K562 (cell line): ENCODE results near the gene LPIN3. TPM values are rescaled to one million over a fixed set of nuclear protein-coding genes. Genes with fewer than 3 reads are reported as not detected.

Source experiments
- ATF3 ChIP-seq, 2 experiments: fragments of 450-650 bp in 1 of 2; sonication (generic) in 1 of 2; formaldehyde crosslinking in 1 of 2; IDR thresholded peaks in 1 of 2; conservative IDR thresholded peaks in 1 of 2; 2 replicates each; pipeline versions ENCODE4 v1.6.1 to v1.8.1; 2016 to 2023; ENCODE audit warnings: mild to moderate bottlenecking in 2 of 2, moderate library complexity in 2 of 2, inconsistent platforms in 1 of 2, missing genetic modification reagents in 1 of 2
- BRCA1 ChIP-seq, 2 experiments: fragments of 450-650 bp in 1 of 2; sonication (generic) in 1 of 2; formaldehyde crosslinking in 1 of 2; IDR thresholded peaks; 2 replicates each; pipeline versions ENCODE4 v1.5.0 to v1.6.1; 2017 to 2020; ENCODE audit warnings: mild to moderate bottlenecking in 1 of 2, missing genetic modification reagents in 1 of 2
- FOXK1 ChIP-seq: sonication (generic); formaldehyde crosslinking; IDR thresholded peaks from 2 replicates; pipeline ENCODE4 v1.8.0; 2022; ENCODE audit warnings: missing genetic modification reagents, mild to moderate bottlenecking, borderline replicate concordance
- GABPA ChIP-seq: fragments of 200-800 bp; sonication (Bioruptor generic); conservative IDR thresholded peaks from 2 replicates; pipeline ENCODE4 v1.6.1; 2016; ENCODE audit warnings: low read depth, missing genetic modification characterization, missing compliant biosample characterization
- GABPB2 ChIP-seq: fragments of 250-450 bp; sonication (Bioruptor Pico); conservative IDR thresholded peaks from 2 replicates; pipeline ENCODE4 v1.5.1; 2021; ENCODE audit warnings: mild to moderate bottlenecking
- MECOM ChIP-seq: fragments of 250-450 bp; sonication (Bioruptor Pico); IDR thresholded peaks from 2 replicates; pipeline ENCODE4 v1.8.0; 2022; ENCODE audit warnings: inconsistent platforms
- PHF20 ChIP-seq: fragments of 450-650 bp; IDR thresholded peaks from 2 replicates; pipeline ENCODE4 v1.6.1; 2018; ENCODE audit not compliant: partially characterized antibody
- PHTF2 ChIP-seq: fragments of 250-450 bp; sonication (Bioruptor Pico); IDR thresholded peaks from 2 replicates; pipeline ENCODE4 v1.5.0; 2021; ENCODE audit warnings: mild to moderate bottlenecking
- SREBF1 ChIP-seq: fragments of 150-350 bp; IDR thresholded peaks from 2 replicates; pipeline ENCODE4 v1.6.1; 2014; ENCODE audit warnings: antibody characterized with exemption, low read depth, low read length, borderline replicate concordance
- TEAD1 ChIP-seq, 2 experiments: fragments of 450-650 bp in 1 of 2; sonication (generic) in 1 of 2; formaldehyde crosslinking; IDR thresholded peaks; 2 replicates each; pipeline versions ENCODE4 v1.4.0 to v1.8.0; 2020 to 2022; ENCODE audit warnings: mild to moderate bottlenecking in 2 of 2, missing genetic modification reagents in 1 of 2
- ZBTB1 ChIP-seq: sonication (generic); formaldehyde crosslinking; IDR thresholded peaks from 2 replicates; pipeline ENCODE4 v1.8.1; 2023; ENCODE audit warnings: missing genetic modification reagents, low read depth, mild to moderate bottlenecking, borderline replicate concordance
- ZBTB8A ChIP-seq: fragments of 450-650 bp; IDR thresholded peaks from 2 replicates; pipeline ENCODE4 v1.6.1; 2018; ENCODE audit warnings: mild to moderate bottlenecking, moderate library complexity; ENCODE audit not compliant: partially characterized antibody
- ZFP30 ChIP-seq: fragments of 250-450 bp; sonication (Bioruptor Pico); IDR thresholded peaks from 2 replicates; pipeline ENCODE4 v1.8.0; 2022; ENCODE audit warnings: moderate library complexity, mild to moderate bottlenecking, inconsistent platforms, borderline replicate concordance
- ZNF134 ChIP-seq: fragments of 250-450 bp; sonication (Bioruptor Pico); conservative IDR thresholded peaks from 2 replicates; pipeline ENCODE4 v1.4.0; 2020
- ZNF274 ChIP-seq: IDR thresholded peaks from 2 replicates; pipeline ENCODE4 v1.6.1; 2011; ENCODE audit warnings: low read depth, mild to moderate bottlenecking, low read length, moderate library complexity, borderline replicate concordance
- ZNF586 ChIP-seq: fragments of 450-650 bp; formaldehyde crosslinking; conservative IDR thresholded peaks from 2 replicates; pipeline ENCODE4 v1.4.0; 2020; ENCODE audit warnings: mild to moderate bottlenecking, moderate library complexity
- ZNF696 ChIP-seq: fragments of 250-450 bp; sonication (Bioruptor Pico); conservative IDR thresholded peaks from 2 replicates; pipeline ENCODE4 v1.4.0; 2020; ENCODE audit warnings: mild to moderate bottlenecking, moderate library complexity
- ZNF717 ChIP-seq: fragments of 250-450 bp; sonication (Bioruptor Pico); IDR thresholded peaks from 2 replicates; pipeline ENCODE4 v1.5.0; 2021
- ZNF76 ChIP-seq: fragments of 250-450 bp; sonication (Bioruptor Pico); IDR thresholded peaks from 2 replicates; pipeline ENCODE4 v1.4.0; 2020; ENCODE audit warnings: mild to moderate bottlenecking, moderate library complexity, borderline replicate concordance
- ZZZ3 ChIP-seq: fragments of 450-650 bp; IDR thresholded peaks from 2 replicates; pipeline ENCODE4 v1.6.1; 2016; ENCODE audit warnings: antibody characterized with exemption, mild to moderate bottlenecking, moderate library complexity
- polyA plus RNA-seq, 8 experiments: library from polyadenylated mRNA; depleted of rRNA in 4 of 8; stranded (reverse) in 5 of 8; unstranded in 3 of 8; fragments of >200 nt; fragmentation: Nextera tagmentation in 2 of 8; fragmentation: Illumina TruSeq in 1 of 8; extraction: Ambion mirVana in 2 of 8; extraction: Trizol in 1 of 8; gene quantifications; 2 replicates each; pipeline versions ENCODE4 v1.2.1 to v1.2.3, GENCODE V29; 2011 to 2014; ENCODE audit warnings: inconsistent platforms in 1 of 8, missing spikeins in 1 of 8
- total RNA-seq, 7 experiments: library from RNA; depleted of rRNA in 6 of 7; stranded (reverse); fragments of >200 nt in 6 of 7; fragmentation: Illumina TruSeq in 2 of 7; extraction: Trizol in 2 of 7; gene quantifications; 2 replicates each; pipeline versions ENCODE4 v1.2.1 to v1.2.3, GENCODE V29; 2011 to 2021; ENCODE audit warnings: low replicate concordance in 1 of 7
- TF ChIP-seq, protein P1 (sequence below): sonication (generic); formaldehyde crosslinking; IDR thresholded peaks from 2 replicates; pipeline ENCODE4 v1.5.0; 2020; ENCODE audit warnings: missing genetic modification reagents
- TF ChIP-seq, protein P2 (sequence below): sonication (generic); formaldehyde crosslinking; IDR thresholded peaks from 2 replicates; pipeline ENCODE4 v1.8.0; 2022; ENCODE audit warnings: mild to moderate bottlenecking, missing genetic modification reagents, borderline replicate concordance
- TF ChIP-seq, protein P3 (sequence below): fragments of 450-650 bp; formaldehyde crosslinking; IDR thresholded peaks from 2 replicates; pipeline ENCODE4 v1.4.0; 2020; ENCODE audit warnings: mild to moderate bottlenecking, moderate library complexity

LPIN3 gene
- total and polyA plus RNA-seq, 9 of the 15 experiments (the other 6 are each of a cell fraction or from before 2014, with no cell fraction given) = 2.2 to 10.4 (median 5.9) TPM

GRCh38 chr20:41340327-41341055 is at the start of gene LPIN3 (continued):
- no peak for TF ChIP-seq ZZZ3
- TF ChIP-seq ATF3 (IDR thresholded peaks at IDR 0.05) = peak; percentile 14; the same call in 1 of the 2 replicates
- TF ChIP-seq ATF3 (CRISPR knock-in tag; conservative IDR thresholded peaks at IDR 0.05) = no peak
- TF ChIP-seq, protein P1, sequence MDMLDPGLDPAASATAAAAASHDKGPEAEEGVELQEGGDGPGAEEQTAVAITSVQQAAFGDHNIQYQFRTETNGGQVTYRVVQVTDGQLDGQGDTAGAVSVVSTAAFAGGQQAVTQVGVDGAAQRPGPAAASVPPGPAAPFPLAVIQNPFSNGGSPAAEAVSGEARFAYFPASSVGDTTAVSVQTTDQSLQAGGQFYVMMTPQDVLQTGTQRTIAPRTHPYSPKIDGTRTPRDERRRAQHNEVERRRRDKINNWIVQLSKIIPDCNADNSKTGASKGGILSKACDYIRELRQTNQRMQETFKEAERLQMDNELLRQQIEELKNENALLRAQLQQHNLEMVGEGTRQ (CRISPR knock-in tag) = no peak
- TF ChIP-seq ZNF134 (CRISPR knock-in tag) = no peak
- no peak for TF ChIP-seq ZFP30 (CRISPR knock-in tag)
- no peak for TF ChIP-seq GABPB2 (CRISPR knock-in tag)
- TF ChIP-seq ZNF274 = no peak
- TF ChIP-seq TEAD1 (CRISPR knock-in tag; IDR thresholded peaks at IDR 0.05) = peak in 1 of 2 experiments; percentile 9; a peak in 1 of 4 replicates
- no peak for TF ChIP-seq ZBTB8A
- TF ChIP-seq ZBTB1 = no peak
- TF ChIP-seq PHTF2 (CRISPR knock-in tag) = no peak
- TF ChIP-seq MECOM = no peak
- TF ChIP-seq ZNF76 (CRISPR knock-in tag) = no peak
- TF ChIP-seq, protein P2, sequence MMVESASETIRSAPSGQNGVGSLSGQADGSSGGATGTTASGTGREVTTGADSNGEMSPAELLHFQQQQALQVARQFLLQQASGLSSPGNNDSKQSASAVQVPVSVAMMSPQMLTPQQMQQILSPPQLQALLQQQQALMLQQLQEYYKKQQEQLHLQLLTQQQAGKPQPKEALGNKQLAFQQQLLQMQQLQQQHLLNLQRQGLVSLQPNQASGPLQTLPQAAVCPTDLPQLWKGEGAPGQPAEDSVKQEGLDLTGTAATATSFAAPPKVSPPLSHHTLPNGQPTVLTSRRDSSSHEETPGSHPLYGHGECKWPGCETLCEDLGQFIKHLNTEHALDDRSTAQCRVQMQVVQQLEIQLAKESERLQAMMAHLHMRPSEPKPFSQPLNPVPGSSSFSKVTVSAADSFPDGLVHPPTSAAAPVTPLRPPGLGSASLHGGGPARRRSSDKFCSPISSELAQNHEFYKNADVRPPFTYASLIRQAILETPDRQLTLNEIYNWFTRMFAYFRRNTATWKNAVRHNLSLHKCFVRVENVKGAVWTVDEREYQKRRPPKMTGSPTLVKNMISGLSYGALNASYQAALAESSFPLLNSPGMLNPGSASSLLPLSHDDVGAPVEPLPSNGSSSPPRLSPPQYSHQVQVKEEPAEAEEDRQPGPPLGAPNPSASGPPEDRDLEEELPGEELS (CRISPR knock-in tag) = no peak
- peak; percentile 84 for TF ChIP-seq PHF20
- peak; percentile 30; the same call in 1 of the 2 replicates for TF ChIP-seq GABPA (tag)
- TF ChIP-seq BRCA1 (IDR thresholded peaks at IDR 0.05) = no peak
- TF ChIP-seq BRCA1 (CRISPR knock-in tag; IDR thresholded peaks at IDR 0.05) = no peak
- TF ChIP-seq ZNF586 (CRISPR knock-in tag) = no peak
- TF ChIP-seq, protein P3, sequence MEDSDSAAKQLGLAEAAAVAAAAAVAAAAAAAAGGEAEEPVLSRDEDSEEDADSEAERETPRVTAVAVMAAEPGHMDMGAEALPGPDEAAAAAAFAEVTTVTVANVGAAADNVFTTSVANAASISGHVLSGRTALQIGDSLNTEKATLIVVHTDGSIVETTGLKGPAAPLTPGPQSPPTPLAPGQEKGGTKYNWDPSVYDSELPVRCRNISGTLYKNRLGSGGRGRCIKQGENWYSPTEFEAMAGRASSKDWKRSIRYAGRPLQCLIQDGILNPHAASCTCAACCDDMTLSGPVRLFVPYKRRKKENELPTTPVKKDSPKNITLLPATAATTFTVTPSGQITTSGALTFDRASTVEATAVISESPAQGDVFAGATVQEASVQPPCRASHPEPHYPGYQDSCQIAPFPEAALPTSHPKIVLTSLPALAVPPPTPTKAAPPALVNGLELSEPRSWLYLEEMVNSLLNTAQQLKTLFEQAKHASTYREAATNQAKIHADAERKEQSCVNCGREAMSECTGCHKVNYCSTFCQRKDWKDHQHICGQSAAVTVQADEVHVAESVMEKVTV = peak; percentile 63
- TF ChIP-seq FOXK1 (CRISPR knock-in tag) = no peak
- no peak for TF ChIP-seq ZNF717
- no peak for TF ChIP-seq ZNF696 (CRISPR knock-in tag)
- no peak for TF ChIP-seq SREBF1
